GM23248 (cell line): ENCODE data around the gene UBR3.

Experiments
- EZH2 ChIP-seq: fragments of 200-600 bp; sonication (generic); IDR thresholded peaks from 2 replicates; pipeline ENCODE4 v1.6.1; 2018; ENCODE audit warnings: antibody characterized with exemption, mild to moderate bottlenecking; ENCODE audit not compliant: insufficient read depth, poor library complexity, severe bottlenecking
- EZH2phosphoT487 ChIP-seq: fragments of 200-600 bp; sonication (generic); IDR thresholded peaks from 2 replicates; pipeline ENCODE4 v1.6.1; 2018; ENCODE audit warnings: antibody characterized with exemption, moderate library complexity, mild to moderate bottlenecking, low read depth; ENCODE audit not compliant: insufficient read depth

- TF ChIP-seq EZH2 (no peak), EZH2phosphoT487 (no peak)
These were observed 156.9 kb downstream of the UBR3 start for GRCh38 chr2:169984145-169984544.
